ENCODE data around the gene TRPM5. TPM values are rescaled to one million over a fixed set of nuclear protein-coding genes. Genes with fewer than 3 reads are reported as not detected.
"Not testable (repeated sequence)": the region's sequence is repeated elsewhere in the genome, so short reads cannot be mapped to it uniquely, and the experiment has no call there.

The TRPM5 gene
- total RNA-seq, 1 donor from 2014 or later = not detected

DNA sequence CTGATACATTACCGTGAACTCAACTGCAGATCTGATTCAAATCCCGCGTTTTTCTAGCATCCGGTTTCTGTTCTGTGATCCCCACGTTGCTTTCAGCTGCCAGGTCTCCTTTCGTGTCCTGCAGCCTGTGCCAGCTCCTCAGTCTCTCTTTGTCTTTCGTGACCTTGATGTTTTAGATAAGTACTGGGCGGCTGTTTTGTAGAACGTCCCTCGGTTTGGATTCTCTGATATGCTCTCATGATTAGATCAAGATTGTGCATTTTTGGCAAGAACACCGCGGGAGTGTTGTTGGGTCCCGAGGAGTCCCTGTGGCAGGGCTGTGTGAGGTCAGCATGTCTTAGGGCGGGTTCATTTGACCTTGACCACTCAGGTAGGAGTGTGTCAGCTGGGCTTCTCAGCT is 39.1 kb upstream of the TRPM5 start:
- Histone ChIP-seq H3K4me1 (peaks cover 11% of the 10 kb centered on the region), H3K27me3 (ENCODE audit: low read depth) (no peaks in the 10 kb centered on the region), H3K4me3 (no peak overlapping the region), H3K36me3 (no peaks in the 10 kb centered on the region), H3K27ac (no peak overlapping the region), H3K9me3 (peaks cover 15% of the 10 kb centered on the region)
- no peak for ATAC-seq
- DNase-seq = no peak
- TF ChIP-seq, protein P1, sequence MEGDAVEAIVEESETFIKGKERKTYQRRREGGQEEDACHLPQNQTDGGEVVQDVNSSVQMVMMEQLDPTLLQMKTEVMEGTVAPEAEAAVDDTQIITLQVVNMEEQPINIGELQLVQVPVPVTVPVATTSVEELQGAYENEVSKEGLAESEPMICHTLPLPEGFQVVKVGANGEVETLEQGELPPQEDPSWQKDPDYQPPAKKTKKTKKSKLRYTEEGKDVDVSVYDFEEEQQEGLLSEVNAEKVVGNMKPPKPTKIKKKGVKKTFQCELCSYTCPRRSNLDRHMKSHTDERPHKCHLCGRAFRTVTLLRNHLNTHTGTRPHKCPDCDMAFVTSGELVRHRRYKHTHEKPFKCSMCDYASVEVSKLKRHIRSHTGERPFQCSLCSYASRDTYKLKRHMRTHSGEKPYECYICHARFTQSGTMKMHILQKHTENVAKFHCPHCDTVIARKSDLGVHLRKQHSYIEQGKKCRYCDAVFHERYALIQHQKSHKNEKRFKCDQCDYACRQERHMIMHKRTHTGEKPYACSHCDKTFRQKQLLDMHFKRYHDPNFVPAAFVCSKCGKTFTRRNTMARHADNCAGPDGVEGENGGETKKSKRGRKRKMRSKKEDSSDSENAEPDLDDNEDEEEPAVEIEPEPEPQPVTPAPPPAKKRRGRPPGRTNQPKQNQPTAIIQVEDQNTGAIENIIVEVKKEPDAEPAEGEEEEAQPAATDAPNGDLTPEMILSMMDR (IDR thresholded peaks at IDR 0.05) = no peak
- intact Hi-C loops (cut with DNase I) = no loop called here

DNA sequence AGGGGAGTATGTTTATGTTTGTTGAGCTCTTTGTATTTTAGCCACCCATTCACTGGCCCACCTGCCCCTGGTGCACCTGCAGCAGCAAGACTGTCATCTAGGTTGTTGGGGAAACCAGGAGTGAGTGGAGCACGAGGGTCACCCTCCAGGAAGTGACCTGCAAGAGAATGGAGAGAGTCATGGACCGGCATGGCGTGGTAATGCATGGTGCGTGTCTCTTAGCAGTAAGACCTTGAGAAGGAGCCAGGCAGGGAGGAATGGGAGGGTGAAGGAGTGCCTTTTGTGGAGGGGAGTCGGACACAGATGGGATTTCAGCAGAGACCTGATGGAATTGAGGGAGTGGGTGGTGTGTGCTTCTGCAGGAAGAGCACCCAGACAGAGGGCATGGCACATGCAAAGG is 38.4 kb upstream of the TRPM5 start:
- Histone ChIP-seq H3K27ac (no peak overlapping the region), H3K36me3 (no peaks in the 10 kb centered on the region), H3K27me3 (ENCODE audit: low read depth) (no peaks in the 10 kb centered on the region), H3K4me3 (no peak overlapping the region), H3K4me1 (peaks cover 11% of the 10 kb centered on the region), H3K9me3 (peaks cover 9% of the 10 kb centered on the region)
- TF ChIP-seq, protein P1 (IDR thresholded peaks at IDR 0.05) = no peak
- ATAC-seq = no peak
- DNase-seq = no peak
- intact Hi-C loops (cut with DNase I) = no loop called here

DNA sequence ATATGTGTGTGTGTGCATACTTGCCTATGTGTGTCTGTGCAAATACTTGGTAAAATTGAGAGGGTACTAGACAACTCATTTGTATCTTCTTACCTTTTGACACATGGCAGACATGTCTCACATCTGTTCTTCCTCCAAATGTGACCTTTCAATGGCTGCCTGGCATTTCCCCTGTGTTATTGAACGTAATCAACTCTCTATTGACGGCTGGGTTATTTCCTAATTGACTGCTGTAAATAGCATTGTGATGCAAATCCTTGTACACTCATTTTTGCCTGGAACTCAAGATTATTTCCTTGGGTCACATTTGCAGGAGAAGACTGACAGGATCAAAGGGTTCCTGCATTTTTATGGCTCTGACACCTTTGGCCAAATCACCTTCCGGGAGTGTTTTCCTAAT is 37.9 kb upstream of the TRPM5 start:
- Histone ChIP-seq H3K9me3 (peaks cover 3% of the 10 kb centered on the region), H3K36me3 (no peaks in the 10 kb centered on the region), H3K4me1 (peaks cover 11% of the 10 kb centered on the region), H3K4me3 (no peak overlapping the region), H3K27me3 (ENCODE audit: low read depth) (no peaks in the 10 kb centered on the region), H3K27ac (no peak overlapping the region)
- intact Hi-C loops (cut with DNase I) = no loop called here
- DNase-seq (no peak), ATAC-seq (no peak)
- TF ChIP-seq, protein P1 (IDR thresholded peaks at IDR 0.05) = no peak

DNA sequence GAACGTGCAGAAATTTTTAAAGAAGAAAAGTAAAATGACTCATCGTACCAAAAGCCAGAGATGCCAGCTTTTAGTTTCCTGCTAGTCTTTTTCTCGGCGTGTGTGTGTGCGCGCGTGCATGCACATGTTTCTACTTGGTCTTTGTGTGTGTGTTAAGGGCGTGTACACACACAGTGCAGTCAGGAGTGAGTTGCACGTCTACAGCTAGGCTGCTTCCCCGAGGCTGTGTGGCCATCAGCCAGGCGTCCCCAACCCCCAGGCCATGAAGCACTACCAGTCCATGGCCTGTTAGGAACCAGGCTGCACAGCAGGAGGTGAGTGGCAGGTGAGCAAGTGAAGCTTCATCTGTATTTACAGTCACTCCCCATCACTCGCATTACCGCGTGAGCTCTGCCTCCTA is 36.9 kb upstream of the TRPM5 start:
- no peaks in the 10 kb centered on the region for H3K36me3 ChIP-seq
- intact Hi-C loops (cut with DNase I) = no loop called here
- DNase-seq (no peak), ATAC-seq (peak in 1 of 2 donors; percentile 55)
- TF ChIP-seq, protein P1 (IDR thresholded peaks at IDR 0.05) = no peak
- peak overlapping the region; percentile 26 for H3K27ac ChIP-seq
- H3K4me1 ChIP-seq = peaks cover 11% of the 10 kb centered on the region
- H3K9me3 ChIP-seq = no peaks in the 10 kb centered on the region
- H3K27me3 ChIP-seq (ENCODE audit: low read depth) = no peaks in the 10 kb centered on the region
- no peak overlapping the region for H3K4me3 ChIP-seq

DNA sequence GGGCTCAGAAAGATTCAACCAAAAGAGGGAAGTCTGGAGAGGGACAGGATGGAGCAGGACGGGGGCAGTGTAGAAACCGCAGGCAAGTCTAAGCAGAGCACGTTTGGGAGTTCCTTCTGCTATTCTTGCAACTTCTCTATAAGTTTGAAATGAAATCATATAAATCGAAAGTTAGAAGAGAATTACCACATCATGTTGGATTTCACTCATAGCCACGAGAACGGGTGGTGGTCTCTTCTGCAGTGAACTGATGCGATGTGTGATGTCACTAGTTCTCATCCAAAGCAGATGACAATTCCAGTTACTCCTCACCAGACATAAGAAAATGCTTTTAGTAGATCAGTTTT is 36.5 kb upstream of the TRPM5 start:
- Histone ChIP-seq H3K27ac (no peak overlapping the region), H3K36me3 (no peaks in the 10 kb centered on the region), H3K4me1 (peaks cover 11% of the 10 kb centered on the region), H3K27me3 (ENCODE audit: low read depth) (no peaks in the 10 kb centered on the region), H3K4me3 (no peak overlapping the region), H3K9me3 (no peaks in the 10 kb centered on the region)
- ATAC-seq = peak; percentile 84 to 93
- peak; percentile 72 for DNase-seq
- TF ChIP-seq, protein P1 (IDR thresholded peaks at IDR 0.05) = no peak
- intact Hi-C loops (cut with DNase I) = no loop called here

DNA sequence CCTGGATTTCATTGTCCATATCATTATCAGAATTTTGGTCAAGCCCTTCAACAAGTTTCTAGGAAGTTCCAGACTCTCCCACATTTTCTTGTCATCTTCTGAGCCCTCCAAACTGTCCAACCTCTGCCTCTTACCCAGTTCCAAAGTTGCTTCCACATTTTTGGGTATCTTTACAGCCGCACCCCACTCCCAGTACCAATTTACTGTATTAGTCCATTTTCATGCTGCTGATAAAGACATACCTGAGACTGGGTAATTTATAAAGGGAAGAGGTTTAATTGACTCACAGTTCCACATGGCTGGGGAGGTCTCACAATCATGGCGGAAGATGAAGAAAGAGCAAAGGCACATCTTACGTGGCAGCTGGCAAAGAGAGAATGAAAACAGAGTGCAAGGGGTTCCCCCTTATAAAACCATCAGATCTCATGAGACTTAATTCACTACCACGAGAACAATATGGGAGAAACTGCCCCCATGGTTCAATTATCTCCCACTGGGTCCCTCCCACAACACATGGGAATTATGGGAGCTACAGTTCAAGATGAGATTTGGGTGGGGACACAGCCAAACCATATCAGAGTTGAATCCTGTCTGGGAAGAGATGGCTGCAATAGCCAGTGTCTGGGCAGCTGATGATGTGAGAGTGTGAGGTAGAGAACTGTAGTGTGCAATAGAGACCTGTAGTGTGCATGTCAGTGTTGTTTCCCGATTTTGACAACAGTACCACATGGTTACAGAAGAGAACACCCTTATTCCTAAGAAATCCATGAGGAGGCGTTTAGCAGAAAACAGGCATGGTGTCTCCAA is 36.0 kb upstream of the TRPM5 start:
- H3K27me3 ChIP-seq (ENCODE audit: low read depth); H3K4me3 ChIP-seq; DNase-seq; H3K36me3 ChIP-seq; H3K27ac ChIP-seq; intact Hi-C loops (cut with DNase I); H3K9me3 ChIP-seq: not testable (repeated sequence)
- ATAC-seq = peak in 1 of 2 donors; percentile 37
- peaks cover 11% of the 10 kb centered on the region for H3K4me1 ChIP-seq

All from lower lobe of right lung (tissue), 2 donors.